H1 (cell line): ENCODE results near the gene HK2. TPM values are rescaled to one million over a fixed set of nuclear protein-coding genes. Genes with fewer than 3 reads are reported as not detected.

Experiments
- CTCF ChIA-PET: fragments of 300-600 bp; sonication (Branson Sonifier 250); formaldehyde crosslinking; loops from one replicate; lab custom pipeline; 2021; ENCODE audit not compliant: partially characterized antibody; lab: Charles Lee
- POLR2A ChIA-PET: fragments of 300-600 bp; sonication (Branson Sonifier 250); formaldehyde crosslinking; loops from one replicate; lab custom pipeline; 2021; ENCODE audit warnings: inconsistent platforms; ENCODE audit not compliant: partially characterized antibody; lab: Charles Lee
- DNase-seq, 2 experiments: peaks; one replicate each; pipeline versions ENCODE4 v3.0.0 to v3.0.0-alpha.2; 2010 to 2022; ENCODE audit warnings: low spot score in 2 of 2, low read depth in 1 of 2, mixed read lengths in 1 of 2
- FAIRE-seq: peaks from 2 replicates; lab custom pipeline; 2011; peaks lifted over from hg19 to GRCh38; lab: Jason Lieb, UNC
- H2AFZ ChIP-seq: 2 replicates; pipeline ENCODE4 v1.8.1; 2012; ENCODE audit warnings: low read length, inconsistent platforms
- H2AK5ac ChIP-seq: 2 replicates; pipeline ENCODE4 v1.6.1; 2013; ENCODE audit warnings: low read depth, low read length
- H2BK120ac ChIP-seq: replicated peaks from 2 replicates; pipeline ENCODE3; 2013; ENCODE audit warnings: low read depth, low read length, inconsistent platforms
- H2BK12ac ChIP-seq: 2 replicates; pipeline ENCODE4 v1.6.1; 2013; ENCODE audit warnings: low read depth, low read length
- H2BK15ac ChIP-seq: 2 replicates; pipeline ENCODE4 v1.6.1; 2013; ENCODE audit warnings: low read length
- H2BK20ac ChIP-seq: 2 replicates; pipeline ENCODE4 v1.6.1; 2013; ENCODE audit warnings: low read length
- H2BK5ac ChIP-seq: 2 replicates; pipeline ENCODE4 v1.6.1; 2013; ENCODE audit warnings: low read depth, low read length
- H3K14ac ChIP-seq: 2 replicates; pipeline ENCODE4 v1.6.1; 2013; ENCODE audit warnings: inconsistent platforms; ENCODE audit not compliant: insufficient read length
- H3K18ac ChIP-seq: 2 replicates; pipeline ENCODE4 v1.6.1; 2013; ENCODE audit warnings: low read length; ENCODE audit errors: extremely low read depth
- H3K23ac ChIP-seq: 2 replicates; pipeline ENCODE4 v1.6.1; 2013; ENCODE audit warnings: inconsistent platforms; ENCODE audit not compliant: insufficient read length
- H3K23me2 ChIP-seq: 2 replicates; pipeline ENCODE4 v1.6.1; 2013; ENCODE audit warnings: low read depth, low read length
- H3K27ac ChIP-seq: 2 replicates; pipeline ENCODE4 v1.6.1; 2011; ENCODE audit warnings: low read depth, low read length, inconsistent platforms
- H3K27me3 ChIP-seq, 4 experiments: replicated peaks in 1 of 4; 1 replicate in 1 of 4; 2 replicates in 3 of 4; pipeline versions ENCODE4 v1.6.1 to v1.8.1; 2011 to 2013; ENCODE audit warnings: low read length in 3 of 4, mild to moderate bottlenecking in 3 of 4, inconsistent platforms in 2 of 4, mixed read lengths in 2 of 4, moderate library complexity in 1 of 4; ENCODE audit not compliant: control insufficient read depth in 3 of 4, insufficient read depth in 3 of 4; ENCODE audit errors: extremely low read depth in 1 of 4
- H3K36me3 ChIP-seq, 4 experiments: 2 replicates each; pipeline versions ENCODE4 v1.6.1 to v1.8.1; 2011 to 2013; ENCODE audit warnings: mild to moderate bottlenecking in 4 of 4, low read length in 3 of 4, moderate library complexity in 2 of 4, control low read depth in 1 of 4, inconsistent platforms in 1 of 4; ENCODE audit not compliant: insufficient read depth in 4 of 4, control insufficient read depth in 2 of 4
- H3K4ac ChIP-seq: replicated peaks from 2 replicates; pipeline ENCODE3; 2013; ENCODE audit warnings: low read length, low read depth, mixed read lengths, inconsistent platforms; ENCODE audit not compliant: insufficient read length
- H3K4me1 ChIP-seq, 4 experiments: replicated peaks in 1 of 4; 1 replicate in 1 of 4; 2 replicates in 3 of 4; pipeline versions ENCODE4 v1.6.1 to v1.8.1; 2011 to 2013; ENCODE audit warnings: low read length in 3 of 4, inconsistent platforms in 2 of 4, mixed read lengths in 1 of 4; ENCODE audit not compliant: insufficient read depth in 4 of 4, control insufficient read depth in 3 of 4
- H3K4me2 ChIP-seq, 2 experiments: 2 replicates each; pipeline versions ENCODE4 v1.6.1 to v1.8.1; 2011 to 2013; ENCODE audit warnings: low read depth in 2 of 2, low read length in 2 of 2, control low read depth in 1 of 2, inconsistent platforms in 1 of 2, mild to moderate bottlenecking in 1 of 2; ENCODE audit not compliant: insufficient read depth in 1 of 2
- H3K4me3 ChIP-seq, 4 experiments: fragments of 200-600, 300-600 bp in 1 of 4; sonication (generic), shearing (Covaris generic), sonication (Bioruptor Twin) in 1 of 4; 2 replicates each; pipeline versions ENCODE4 v1.5.1 to v1.8.1; 2011 to 2016; ENCODE audit warnings: low read length in 4 of 4, low read depth in 3 of 4, control low read depth in 2 of 4, inconsistent platforms in 2 of 4, mild to moderate bottlenecking in 2 of 4, mixed read lengths in 1 of 4, moderate library complexity in 1 of 4; ENCODE audit not compliant: insufficient read depth in 2 of 4; ENCODE audit errors: extremely low read depth in 1 of 4
- H3K56ac ChIP-seq: replicated peaks from 2 replicates; pipeline ENCODE3; 2013; ENCODE audit warnings: low read depth, mild to moderate bottlenecking, mixed read lengths, low read length, inconsistent platforms; ENCODE audit not compliant: insufficient read length
- H3K79me1 ChIP-seq: 2 replicates; pipeline ENCODE4 v1.6.1; 2013; ENCODE audit warnings: low read depth, low read length, control low read depth
- H3K79me2 ChIP-seq, 2 experiments: 2 replicates each; pipeline versions ENCODE4 v1.6.1 to v1.8.1; 2012 to 2013; ENCODE audit warnings: low read length in 2 of 2, mild to moderate bottlenecking in 2 of 2, inconsistent platforms in 1 of 2; ENCODE audit not compliant: insufficient read depth in 2 of 2, control insufficient read depth in 1 of 2
- H3K9ac ChIP-seq, 4 experiments: replicated peaks in 1 of 4; 1 replicate in 1 of 4; 2 replicates in 3 of 4; pipeline versions ENCODE4 v1.6.1 to v1.8.1; 2011 to 2013; ENCODE audit warnings: low read depth in 3 of 4, low read length in 3 of 4, control low read depth in 2 of 4, mild to moderate bottlenecking in 2 of 4, moderate library complexity in 2 of 4, inconsistent platforms in 1 of 4; ENCODE audit errors: extremely low read depth in 1 of 4
- H3K9me3 ChIP-seq, 2 experiments: 2 replicates each; pipeline versions ENCODE4 v1.6.1 to v1.8.1; 2012 to 2013; ENCODE audit warnings: mild to moderate bottlenecking in 2 of 2, moderate library complexity in 2 of 2, control low read depth in 1 of 2, inconsistent platforms in 1 of 2, low read depth in 1 of 2, low read length in 1 of 2, mixed read lengths in 1 of 2; ENCODE audit not compliant: insufficient read depth in 2 of 2
- H4K20me1 ChIP-seq, 2 experiments: replicated peaks in 1 of 2; 2 replicates each; pipeline versions ENCODE3 to v1.8.1; 2011 to 2013; ENCODE audit warnings: inconsistent platforms in 2 of 2, low read length in 2 of 2, mild to moderate bottlenecking in 1 of 2; ENCODE audit not compliant: insufficient read depth in 2 of 2, control insufficient read depth in 1 of 2
- H4K5ac ChIP-seq: 2 replicates; pipeline ENCODE4 v1.6.1; 2013; ENCODE audit warnings: low read length, low read depth, mixed read lengths, inconsistent platforms; ENCODE audit not compliant: insufficient read length
- H4K8ac ChIP-seq: 2 replicates; pipeline ENCODE4 v1.8.0; 2013; ENCODE audit warnings: mild to moderate bottlenecking, moderate library complexity, low read length, inconsistent platforms; ENCODE audit not compliant: insufficient read depth; ENCODE audit errors: extremely low read depth
- H4K91ac ChIP-seq: replicated peaks from 2 replicates; pipeline ENCODE3; 2013; ENCODE audit warnings: low read length, mixed read lengths, inconsistent platforms; ENCODE audit not compliant: insufficient read length
- ASH2L ChIP-seq: fragments of 200-600, 300-600 bp; sonication (generic); IDR thresholded peaks from one replicate; pipeline ENCODE4 v1.7.1; 2017; ENCODE audit warnings: low read length
- CEBPB ChIP-seq: IDR thresholded peaks from 2 replicates; pipeline ENCODE4 v1.6.1; 2012; ENCODE audit warnings: low read depth, low read length
- JUN ChIP-seq: IDR thresholded peaks from 2 replicates; pipeline ENCODE4 v1.6.1; 2011; ENCODE audit warnings: low read depth, mild to moderate bottlenecking, improper control_type of control experiment, low read length
- RBBP5 ChIP-seq: IDR thresholded peaks from 2 replicates; pipeline ENCODE4 v1.7.1; 2012; ENCODE audit warnings: low read depth, mild to moderate bottlenecking, inconsistent platforms, low read length, moderate library complexity, borderline replicate concordance
- SP1 ChIP-seq: IDR thresholded peaks from 2 replicates; pipeline ENCODE4 v1.6.1; 2011; ENCODE audit warnings: low read depth, low read length
- ZNF274 ChIP-seq: IDR thresholded peaks from 2 replicates; pipeline ENCODE4 v1.7.0; 2012; ENCODE audit warnings: low read length, borderline replicate concordance; ENCODE audit errors: extremely low read depth
- WGBS, 2 experiments: shearing (Covaris generic) in 1 of 2; methylation state at CpG; one replicate each; pipeline versions ENCODE4 v1.1.6 to v1.1.7; 2013 to 2015; ENCODE audit warnings: low lambda C conversion rate in 2 of 2, mixed read lengths in 2 of 2, inconsistent platforms in 1 of 2, low coverage in 1 of 2, missing lambda C conversion rate in 1 of 2; ENCODE audit not compliant: insufficient replicate concordance in 2 of 2, insufficient coverage in 1 of 2, insufficient read length in 1 of 2; ENCODE audit errors: extremely low coverage in 1 of 2, missing lambda C conversion rate in 1 of 2; 5-methylcytosine and 5-hydroxymethylcytosine counted together
- polyA plus RNA-seq, 7 experiments: library from polyadenylated mRNA; depleted of rRNA in 3 of 7; stranded (reverse) in 5 of 7; unstranded in 2 of 7; fragments of >200 nt in 5 of 7; fragments of 200-250 nt in 2 of 7; gene quantifications; 1 replicate in 5 of 7; 2 replicates in 1 of 7; 4 replicates in 1 of 7; pipeline versions ENCODE4 v1.2.1 to v1.2.3, GENCODE V29; 2011 to 2013; ENCODE audit warnings: missing spikeins in 2 of 7, mixed read lengths in 2 of 7
- total RNA-seq: library from RNA; stranded (reverse); fragmentation: NEBNext Ultra II Directional; extraction: Animal tissue kit (Norgen Biotek cat#: 25700); gene quantifications from 2 replicates; pipeline ENCODE4 v1.2.1, GENCODE V29; 2021

Gene HK2
- total and polyA plus RNA-seq, 2 of the 8 experiments (the other 6 are each of a cell fraction or from before 2014, with no cell fraction given): 22.1 to 61.9 TPM

GRCh38 chr2:74911061-74911460 is 77.1 kb downstream of the HK2 start:
- Histone ChIP-seq H2BK12ac (no peak overlapping the region), H2AK5ac (no peak overlapping the region), H3K4me2 (no peak overlapping the region), H4K91ac (no peak overlapping the region), H3K18ac (no peak overlapping the region), H3K4ac (no peak overlapping the region), H4K5ac (no peak overlapping the region), H3K27ac (no peak overlapping the region), H3K27me3 (peaks cover 0 to 7% (median 5%) of the 10 kb centered on the region in 4 experiments; a peak in 3 of 7 replicates), H3K56ac (no peak overlapping the region), H3K9ac (no peak overlapping the region), H3K36me3 (no peaks in the 10 kb centered on the region), H4K20me1 (no peaks in the 10 kb centered on the region), H2BK20ac (no peak overlapping the region), H3K14ac (no peak overlapping the region), H2BK15ac (no peak overlapping the region), H3K79me2 (no peaks in the 10 kb centered on the region), H2BK5ac (no peak overlapping the region), H3K23me2 (no peaks in the 10 kb centered on the region), H3K79me1 (no peaks in the 10 kb centered on the region), H2BK120ac (no peak overlapping the region), H3K4me3 (no peak overlapping the region), H3K9me3 (0 out of 4 replicates have a peak, but pooled peaks cover 0 to 2% of the 10 kb centered on the region in 2 experiments), H3K4me1 (peaks cover 0 to 3% (median 1%) of the 10 kb centered on the region in 4 experiments; a peak in 2 of 7 replicates), H3K23ac (no peak overlapping the region), H2AFZ (no peak overlapping the region), H4K8ac (no peak overlapping the region)
- DNase-seq (no peak), FAIRE-seq (no peak)
- ChIA-PET CTCF (interaction anchor here (1.7 to 1.9 kb wide), 2 partner anchors 9 to 236 kb away, joined by 5 to 6 read pairs; no protein-coding TSS in a partner anchor), POLR2A (no interaction called here)
- TF ChIP-seq JUN (no peak), RBBP5 (no peak), ASH2L (no peak), CEBPB (no peak), ZNF274 (no peak), SP1 (no peak)
- WGBS, 2 experiments: 59% methylated on average over 4 of the region's 4 CpGs; no CpG with 5 or more reads in 1 of the 2 experiments
